ENCODE data around the gene NEK2.

DNA sequence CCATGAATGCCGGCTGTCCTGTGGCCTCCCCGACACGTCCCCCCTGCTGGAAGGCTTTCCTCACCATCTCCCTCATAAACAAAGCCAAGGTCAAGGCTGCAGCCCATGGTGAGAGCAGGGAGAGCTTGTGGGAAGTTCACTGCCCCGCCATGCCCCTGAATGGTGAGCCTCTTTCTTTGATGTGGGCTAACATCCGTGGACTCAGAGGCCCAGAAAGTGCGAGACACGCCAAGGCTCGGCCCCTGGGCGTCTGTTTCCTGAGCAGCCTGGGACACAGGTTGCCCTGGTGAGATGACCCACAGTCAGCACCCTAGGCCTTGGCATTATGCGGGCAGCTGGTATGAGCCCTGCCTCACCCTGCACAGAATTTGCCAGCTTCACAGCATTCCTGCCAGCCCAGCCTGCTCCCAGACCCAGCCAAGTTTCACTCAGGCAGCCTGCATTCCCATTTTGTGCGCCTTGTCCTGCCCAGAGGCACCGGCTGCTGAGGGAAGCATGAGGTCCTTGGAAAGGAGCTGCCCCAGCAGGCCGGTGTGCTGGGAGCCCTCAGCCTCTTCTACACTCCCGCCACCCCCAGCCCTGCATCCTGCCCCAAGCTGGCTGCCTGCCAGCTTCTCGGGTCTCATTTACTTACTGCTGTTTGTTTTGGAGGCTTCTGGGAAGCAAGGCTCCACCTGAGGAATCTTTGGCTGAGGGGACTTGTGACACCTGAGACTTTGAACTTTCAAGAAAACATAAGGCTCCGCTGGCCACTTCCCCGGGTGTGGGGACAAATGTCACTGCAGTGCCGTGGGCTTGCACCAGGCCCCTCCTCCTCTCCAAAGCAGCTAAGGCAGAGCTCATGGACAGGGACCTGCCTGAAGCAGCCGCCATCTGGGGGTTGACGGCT lies 31.9 kb downstream of the NEK2 start:
- TF ChIP-seq, protein P1, sequence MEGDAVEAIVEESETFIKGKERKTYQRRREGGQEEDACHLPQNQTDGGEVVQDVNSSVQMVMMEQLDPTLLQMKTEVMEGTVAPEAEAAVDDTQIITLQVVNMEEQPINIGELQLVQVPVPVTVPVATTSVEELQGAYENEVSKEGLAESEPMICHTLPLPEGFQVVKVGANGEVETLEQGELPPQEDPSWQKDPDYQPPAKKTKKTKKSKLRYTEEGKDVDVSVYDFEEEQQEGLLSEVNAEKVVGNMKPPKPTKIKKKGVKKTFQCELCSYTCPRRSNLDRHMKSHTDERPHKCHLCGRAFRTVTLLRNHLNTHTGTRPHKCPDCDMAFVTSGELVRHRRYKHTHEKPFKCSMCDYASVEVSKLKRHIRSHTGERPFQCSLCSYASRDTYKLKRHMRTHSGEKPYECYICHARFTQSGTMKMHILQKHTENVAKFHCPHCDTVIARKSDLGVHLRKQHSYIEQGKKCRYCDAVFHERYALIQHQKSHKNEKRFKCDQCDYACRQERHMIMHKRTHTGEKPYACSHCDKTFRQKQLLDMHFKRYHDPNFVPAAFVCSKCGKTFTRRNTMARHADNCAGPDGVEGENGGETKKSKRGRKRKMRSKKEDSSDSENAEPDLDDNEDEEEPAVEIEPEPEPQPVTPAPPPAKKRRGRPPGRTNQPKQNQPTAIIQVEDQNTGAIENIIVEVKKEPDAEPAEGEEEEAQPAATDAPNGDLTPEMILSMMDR (IDR thresholded peaks at IDR 0.05; ENCODE audit: insufficient read depth, low read length, poor library complexity, severe bottlenecking), result no peak
- no peak for TF ChIP-seq EZH2phosphoT487 (conservative IDR thresholded peaks at IDR 0.05; ENCODE audit: low read length)

Data from SU-DHL-6 (cell line).